ENCODE results near the gene GMEB2. TPM values are rescaled to one million over a fixed set of nuclear protein-coding genes. Genes with fewer than 3 reads are reported as not detected.
"Not testable (repeated sequence)": the region's sequence is repeated elsewhere in the genome, so short reads cannot be mapped to it uniquely, and the experiment has no call there.

Gene GMEB2
- total RNA-seq, 2 donors from 2014 or later: 11.5 to 12.3 TPM

- H3K9ac ChIP-seq (ENCODE audit: extremely low read depth, low read length, poor library complexity, severe bottlenecking): no peak overlapping the region
- Mint-ChIP-seq H3K9me3 (no peaks in the 10 kb centered on the region), H3K4me3 (peak overlapping the region; percentile 62), H3K27ac (no peak overlapping the region), H3K36me3 (ENCODE audit: low read depth) (no peaks in the 10 kb centered on the region), H3K27me3 (ENCODE audit: insufficient read depth) (peaks cover 27% of the 10 kb centered on the region), H3K4me1 (no peaks in the 10 kb centered on the region)
- no peak overlapping the region for H3K27ac ChIP-seq (ENCODE audit: low read depth, low read length)
- peak overlapping the region; percentile 70 for H3K4me3 ChIP-seq (ENCODE audit: low read length)
- H3K27me3 ChIP-seq (ENCODE audit: control insufficient read depth, insufficient read depth, low read length, poor library complexity, severe bottlenecking): no peaks in the 10 kb centered on the region
- 1% methylated on average over 33 to 78 of the region's 86 CpGs for WGBS, 2 experiments (ENCODE audit: insufficient coverage in 1 of 2, insufficient read length in 1 of 2)
- no peaks in the 10 kb centered on the region for H3K9me3 ChIP-seq (ENCODE audit: control insufficient read depth, low read length)
- H3K36me3 ChIP-seq (ENCODE audit: control insufficient read depth, insufficient read depth, low read length): no peaks in the 10 kb centered on the region
- no peaks in the 10 kb centered on the region for H3K4me1 ChIP-seq (ENCODE audit: control insufficient read depth, insufficient read depth, low read length)
- peak; percentile 100 for DNase-seq
- peak; percentile 75 for TF ChIP-seq CTCF (conservative IDR thresholded peaks at IDR 0.05)
Measured at GRCh38 chr20:63641792-63642523, 15.1 kb upstream of the GMEB2 start.

GRCh38 chr20:63641146-63641791 is 14.4 kb upstream of the GMEB2 start:
- peaks cover 29% of the 10 kb centered on the region for H3K27me3 Mint-ChIP-seq (ENCODE audit: insufficient read depth)
- TF ChIP-seq CTCF (conservative IDR thresholded peaks at IDR 0.05): no peak
- H3K9me3 Mint-ChIP-seq: no peaks in the 10 kb centered on the region
- H3K4me3 ChIP-seq (ENCODE audit: low read length): no peak overlapping the region
- H3K27ac Mint-ChIP-seq: no peak overlapping the region
- no peaks in the 10 kb centered on the region for H3K27me3 ChIP-seq (ENCODE audit: control insufficient read depth, insufficient read depth, low read length, poor library complexity, severe bottlenecking)
- no peak for DNase-seq
- no peaks in the 10 kb centered on the region for H3K4me1 ChIP-seq (ENCODE audit: control insufficient read depth, insufficient read depth, low read length)
- peak overlapping the region; percentile 32 for H3K4me3 Mint-ChIP-seq
- WGBS, 2 experiments (ENCODE audit: insufficient coverage in 1 of 2, insufficient read length in 1 of 2): 39 to 41% methylated on average over 20 to 41 of the region's 47 CpGs
- no peak overlapping the region for H3K9ac ChIP-seq (ENCODE audit: extremely low read depth, low read length, poor library complexity, severe bottlenecking)
- H3K4me1 Mint-ChIP-seq: no peaks in the 10 kb centered on the region
- H3K36me3 ChIP-seq (ENCODE audit: control insufficient read depth, insufficient read depth, low read length): no peaks in the 10 kb centered on the region
- no peaks in the 10 kb centered on the region for H3K36me3 Mint-ChIP-seq (ENCODE audit: low read depth)
- no peak overlapping the region for H3K27ac ChIP-seq (ENCODE audit: low read depth, low read length)
- H3K9me3 ChIP-seq (ENCODE audit: control insufficient read depth, low read length): no peaks in the 10 kb centered on the region

GRCh38 chr20:63640686-63641085 is 13.8 kb upstream of the GMEB2 start:
- not testable (repeated sequence) for H3K4me1 Mint-ChIP-seq; H3K4me3 ChIP-seq (ENCODE audit: low read length); H3K4me1 ChIP-seq (ENCODE audit: control insufficient read depth, insufficient read depth, low read length); H3K27ac ChIP-seq (ENCODE audit: low read depth, low read length); H3K27ac Mint-ChIP-seq; H3K9ac ChIP-seq (ENCODE audit: extremely low read depth, low read length, poor library complexity, severe bottlenecking); H3K4me3 Mint-ChIP-seq; H3K36me3 ChIP-seq (ENCODE audit: control insufficient read depth, insufficient read depth, low read length); DNase-seq; H3K27me3 ChIP-seq (ENCODE audit: control insufficient read depth, insufficient read depth, low read length, poor library complexity, severe bottlenecking); H3K9me3 ChIP-seq (ENCODE audit: control insufficient read depth, low read length); H3K9me3 Mint-ChIP-seq; H3K36me3 Mint-ChIP-seq (ENCODE audit: low read depth)
- H3K27me3 Mint-ChIP-seq (ENCODE audit: insufficient read depth): peaks cover 26% of the 10 kb centered on the region
- 88 to 94% methylated on average over 3 to 5 of the region's 17 CpGs for WGBS, 2 experiments (ENCODE audit: insufficient coverage in 1 of 2, insufficient read length in 1 of 2)
